ENCODE data around the gene NUP188. TPM values are rescaled to one million over a fixed set of nuclear protein-coding genes. Genes with fewer than 3 reads are reported as not detected.

NUP188 gene
- total and polyA plus RNA-seq, 2 of the 13 experiments (the other 11 are each of a cell fraction or from before 2014, with no cell fraction given): 28.0 to 38.5 TPM

DNA sequence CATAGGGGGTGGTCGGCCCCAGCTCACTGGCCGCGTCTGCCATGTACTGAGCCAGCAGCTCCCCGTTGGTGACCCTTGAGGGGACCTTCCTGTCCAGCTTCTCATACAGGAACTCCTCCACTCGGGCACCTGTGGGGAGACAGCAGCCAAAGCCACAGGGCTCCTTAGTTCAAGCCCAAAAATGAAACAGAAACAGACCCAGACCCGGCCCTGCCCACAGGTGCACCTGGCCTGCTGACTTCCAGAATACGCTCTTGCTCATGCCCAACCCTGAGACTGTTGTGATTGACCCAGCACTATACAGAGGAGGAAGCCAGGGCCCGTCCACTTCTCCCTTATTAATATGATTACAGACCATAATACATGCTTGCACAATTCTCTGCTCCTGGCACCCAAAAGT, 73.6 kb downstream of the NUP188 start:
- CTCF ChIA-PET (ENCODE audit: low intra/inter-chr PET ratio, low total read pairs): no interaction called here
- no peak for DNase-seq (ENCODE audit: low spot score)
- intact Hi-C loops (cut with micrococcal nuclease; ENCODE audit: unreplicated experiment) (no loop called here), in situ Hi-C loops (cut with HindIII; ENCODE audit: extremely low pct_ligation_motif_present, low pct_unique_long_range_greater_than_20kb) (no loop called here)
- Histone ChIP-seq H3K27me3 (ENCODE audit: control insufficient read depth in 1 of 2, insufficient read depth in 2 of 2, low read length in 2 of 2) (no peaks in the 10 kb centered on the region), H3K4me2 (ENCODE audit: low read depth, low read length) (no peak overlapping the region), H3K4me1 (ENCODE audit: insufficient read depth, low read length) (peaks cover 4% of the 10 kb centered on the region; the same call in 1 of the 2 replicates), H3K27ac (ENCODE audit: extremely low read length, insufficient read depth, low read length) (no peak overlapping the region), H3K36me3 (replicated peaks in 1 of 2; ENCODE audit: control insufficient read depth in 1 of 2, insufficient read depth in 2 of 2, low read length in 2 of 2) (no peaks in the 10 kb centered on the region; a peak in 1 of 5 replicates), H3K79me2 (ENCODE audit: insufficient read depth, low read length) (peaks cover 4% of the 10 kb centered on the region), H4K20me1 (ENCODE audit: insufficient read depth, low read length) (no peaks in the 10 kb centered on the region), H3K9me3 (ENCODE audit: low read length) (no peaks in the 10 kb centered on the region), H2AFZ (ENCODE audit: low read length) (no peak overlapping the region), H3K9ac (ENCODE audit: insufficient read depth, low read depth, low read length) (no peak overlapping the region), H3K4me3 (replicated peaks in 1 of 3; ENCODE audit: insufficient read depth in 1 of 3, low read depth in 2 of 3, low read length in 3 of 3) (no peak overlapping the region)
- no peak for FAIRE-seq
- BruUV-seq (replicated peaks): no TSS peak
- no peak for ATAC-seq
- POLR2A ChIA-PET: interaction anchor here (0.6 kb wide), 1 partner anchor 14 kb away, joined by 3 read pairs; no protein-coding TSS in a partner anchor
- WGBS (ENCODE audit: low lambda C conversion rate): 94% methylated on average over 7 of the region's 8 CpGs
- TF ChIP-seq SIX1 (CRISPR knock-in tag; IDR thresholded peaks at IDR 0.05; ENCODE audit: borderline replicate concordance) (no peak), SMYD3 (CRISPR knock-in tag; IDR thresholded peaks at IDR 0.05) (no peak), IKZF1 (IDR thresholded peaks at IDR 0.05) (no peak)

DNA sequence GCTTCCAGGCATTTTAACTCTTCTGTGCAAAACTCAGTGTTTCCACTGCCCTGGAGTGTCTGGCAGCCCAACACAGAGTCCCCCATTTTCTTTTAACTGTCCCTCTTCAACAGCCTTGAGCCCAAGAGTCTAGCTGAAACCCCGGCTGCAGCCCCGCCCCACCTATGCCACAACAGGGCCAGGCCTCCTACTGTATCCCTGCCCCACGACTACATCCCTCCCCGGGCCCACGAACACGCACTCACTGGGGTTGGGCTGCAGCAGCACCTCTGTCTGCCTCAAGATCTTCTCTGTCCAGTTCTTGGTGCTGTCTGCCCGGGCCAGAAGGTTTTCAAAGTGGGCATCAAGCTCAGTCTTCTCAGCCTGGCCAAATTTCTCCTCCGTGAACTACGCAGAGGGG, 74.5 kb downstream of the NUP188 start:
- CTCF ChIA-PET (ENCODE audit: low intra/inter-chr PET ratio, low total read pairs): no interaction called here
- BruUV-seq (replicated peaks): no TSS peak
- TF ChIP-seq MAZ (IDR thresholded peaks at IDR 0.05; ENCODE audit: borderline replicate concordance, low read depth, low read length) (no peak), MAZ (CRISPR knock-in tag; IDR thresholded peaks at IDR 0.05; ENCODE audit: low read depth) (no peak), RFX5 (IDR thresholded peaks at IDR 0.05; ENCODE audit: low read depth, low read length) (no peak), SPEN (CRISPR knock-in tag; IDR thresholded peaks at IDR 0.05; ENCODE audit: low read depth) (no peak), PITX1 (CRISPR knock-in tag; IDR thresholded peaks at IDR 0.05) (no peak), KAT2B (IDR thresholded peaks at IDR 0.05; ENCODE audit: borderline replicate concordance, low read depth, low read length) (no peak), AHR (CRISPR knock-in tag; IDR thresholded peaks at IDR 0.05) (no peak), HOXA9 (CRISPR knock-in tag; IDR thresholded peaks at IDR 0.05; ENCODE audit: borderline replicate concordance) (no peak)
- Histone ChIP-seq H3K9ac (ENCODE audit: insufficient read depth, low read depth, low read length) (no peak overlapping the region), H3K4me1 (ENCODE audit: insufficient read depth, low read length) (peaks cover 13% of the 10 kb centered on the region), H2AFZ (ENCODE audit: low read length) (no peak overlapping the region), H3K27ac (ENCODE audit: extremely low read length, insufficient read depth, low read length) (no peak overlapping the region), H3K27me3 (ENCODE audit: control insufficient read depth in 1 of 2, insufficient read depth in 2 of 2, low read length in 2 of 2) (no peaks in the 10 kb centered on the region), H3K79me2 (ENCODE audit: insufficient read depth, low read length) (peaks cover 6% of the 10 kb centered on the region), H3K9me3 (ENCODE audit: low read length) (no peaks in the 10 kb centered on the region), H3K4me3 (replicated peaks in 1 of 3; ENCODE audit: insufficient read depth in 1 of 3, low read depth in 2 of 3, low read length in 3 of 3) (no peak overlapping the region), H3K36me3 (replicated peaks in 1 of 2; ENCODE audit: control insufficient read depth in 1 of 2, insufficient read depth in 2 of 2, low read length in 2 of 2) (no peaks in the 10 kb centered on the region; a peak in 1 of 5 replicates), H3K4me2 (ENCODE audit: low read depth, low read length) (no peak overlapping the region), H4K20me1 (ENCODE audit: insufficient read depth, low read length) (peaks cover 5% of the 10 kb centered on the region; the same call in 1 of the 2 replicates)
- WGBS (ENCODE audit: low lambda C conversion rate): 96% methylated on average over 9 of the region's 9 CpGs
- DNase-seq (ENCODE audit: low spot score) (no peak), ATAC-seq (no peak), FAIRE-seq (no peak)
- intact Hi-C loops (cut with micrococcal nuclease; ENCODE audit: unreplicated experiment) (no loop called here), in situ Hi-C loops (cut with HindIII; ENCODE audit: extremely low pct_ligation_motif_present, low pct_unique_long_range_greater_than_20kb) (no loop called here)
- POLR2A ChIA-PET: interaction anchor here (0.9 kb wide), 1 partner anchor 14 kb away, joined by 3 read pairs; the partner anchor contains the start of gene MIGA2

Measured in HepG2 (cell line).